Measurements from ENCODE around the gene L3MBTL3. TPM values are rescaled to one million over a fixed set of nuclear protein-coding genes. Genes with fewer than 3 reads are reported as not detected.

The L3MBTL3 gene
- total and polyA plus RNA-seq, 10 of the 15 experiments (the other 5 are each of a cell fraction or from before 2014, with no cell fraction given): 0.71 to 9.4 (median 6.2) TPM

GRCh38 chr6:130045622-130046021, 27.2 kb downstream of the L3MBTL3 start (continued):
- no peak for TF ChIP-seq EP300 (IDR thresholded peaks at IDR 0.05; ENCODE audit: borderline replicate concordance in 1 of 2, control insufficient read depth in 1 of 2, low read depth in 2 of 2, low read length in 2 of 2)
- TF ChIP-seq ATF3 (IDR thresholded peaks at IDR 0.05; ENCODE audit: borderline replicate concordance, extremely low read depth, low read depth, low read length): no peak
- TF ChIP-seq GATAD2B (conservative IDR thresholded peaks at IDR 0.05; ENCODE audit: low read depth): no peak
- TF ChIP-seq CHD2 (IDR thresholded peaks at IDR 0.05; ENCODE audit: borderline replicate concordance, low read depth, low read length): no peak

- Histone ChIP-seq H4K20me1 (ENCODE audit: control insufficient read depth, insufficient read depth) (no peaks in the 10 kb centered on the region), H3K4me1 (ENCODE audit: control insufficient read depth, insufficient read depth, low read length) (no peaks in the 10 kb centered on the region; the same call in 1 of the 2 replicates), H3K4me3 (no peak overlapping the region), H3K4me2 (ENCODE audit: control insufficient read depth, insufficient read depth) (no peak overlapping the region), H3K79me2 (ENCODE audit: control insufficient read depth, insufficient read depth, low read length) (no peaks in the 10 kb centered on the region), H3K36me3 (ENCODE audit: control insufficient read depth in 2 of 2, insufficient read depth in 2 of 2, low read length in 1 of 2) (no peaks in the 10 kb centered on the region; a peak in 2 of 4 replicates), H3K9me3 (replicated peaks; ENCODE audit: control insufficient read depth, insufficient read depth, low read length) (no peaks in the 10 kb centered on the region), H3K9ac (ENCODE audit: control insufficient read depth, insufficient read depth, low read length) (no peak overlapping the region), H2AFZ (ENCODE audit: control insufficient read depth, low read depth, low read length) (no peak overlapping the region), H3K27ac (ENCODE audit: control insufficient read depth, insufficient read depth) (no peak overlapping the region), H3K27me3 (replicated peaks in 1 of 2; ENCODE audit: control insufficient read depth in 2 of 2, insufficient read depth in 2 of 2, low read length in 1 of 2) (no peaks in the 10 kb centered on the region)
- in situ Hi-C loops (cut with MboI): no loop called here
- FAIRE-seq (no peak), ATAC-seq (no peak), DNase-seq (ENCODE audit: low read depth, low spot score) (no peak)
- TF ChIP-seq ATF2 (IDR thresholded peaks at IDR 0.05; ENCODE audit: low read length) (no peak), CREM (IDR thresholded peaks at IDR 0.05; ENCODE audit: low read depth) (no peak), GABPA (IDR thresholded peaks at IDR 0.05; ENCODE audit: low read depth) (no peak), ESRRA (IDR thresholded peaks at IDR 0.05; ENCODE audit: low read length) (no peak), TCF3 (IDR thresholded peaks at IDR 0.05; ENCODE audit: borderline replicate concordance, insufficient read depth, low read depth, low read length) (no peak), NBN (IDR thresholded peaks at IDR 0.05) (no peak), SUPT20H (IDR thresholded peaks at IDR 0.05; ENCODE audit: borderline replicate concordance, control insufficient read depth, low read depth, low read length) (no peak), SREBF2 (IDR thresholded peaks at IDR 0.05; ENCODE audit: low read length) (no peak)
- no TSS peak for BruUV-seq (replicated peaks)
- 85% methylated on average over 1 of the region's 1 CpG for WGBS (ENCODE audit: insufficient coverage, insufficient replicate concordance, low lambda C conversion rate, missing lambda C conversion rate)
- intact Hi-C loops (cut with micrococcal nuclease; ENCODE audit: unreplicated experiment): loop anchor here (10.0 kb wide), 1 partner anchor 798 kb away; no protein-coding TSS in a partner anchor
- ChIA-PET CTCF (interaction anchor here (1.4 kb wide), 1 partner anchor 242 kb away, joined by 3 read pairs; no protein-coding TSS in a partner anchor), SMC1A (ENCODE audit: uncharacterized antibody, unreplicated experiment) (interaction anchor here (1.3 to 2.0 kb wide), 5 partner anchors 18 to 652 kb away, joined by 3 to 8 read pairs (median 5); no protein-coding TSS in a partner anchor), POLR2A (no interaction called here), RAD21 (ENCODE audit: unreplicated experiment) (no interaction called here)
These were observed 28.3 kb downstream of the L3MBTL3 start for GRCh38 chr6:130046671-130047070.
